Skin epidermis (tissue), 12 donors: ENCODE data around the gene HDGFL2.
"Not testable (repeated sequence)": the region's sequence is repeated elsewhere in the genome, so short reads cannot be mapped to it uniquely, and the experiment has no call there.

ENCODE experiments used
- H3K27ac ChIP-seq, 21 experiments: fragments of 200-600 bp; sonication (generic) in 11 of 21; one replicate each; pipeline ENCODE4 v1.5.0; 2020; ENCODE audit warnings: mild to moderate bottlenecking in 3 of 21, inconsistent platforms in 2 of 21, moderate library complexity in 2 of 21
- H3K4me3 ChIP-seq, 7 experiments: fragments of 200-600 bp; sonication (generic) in 2 of 7; one replicate each; pipeline ENCODE4 v1.5.0; 2020; ENCODE audit warnings: inconsistent platforms in 2 of 7, mild to moderate bottlenecking in 2 of 7, moderate library complexity in 1 of 7

Gene HDGFL2

GRCh38 chr19:4541114-4541805 lies 69.2 kb downstream of the HDGFL2 start:
- peak overlapping the region in 1 of 21 experiments; percentile 30 for H3K27ac ChIP-seq
- H3K4me3 ChIP-seq = no peak overlapping the region

GRCh38 chr19:4541806-4542145 lies 69.7 kb downstream of the HDGFL2 start:
- H3K4me3 ChIP-seq = not testable (repeated sequence)
- peak overlapping the region in 1 of 21 experiments; percentile 30 for H3K27ac ChIP-seq

- H3K27ac ChIP-seq = peak overlapping the region in 6 of 21 experiments; percentile 14 to 73 (median 48)
Observed at GRCh38 chr19:4542896-4543841, 71.1 kb downstream of the HDGFL2 start.

DNA sequence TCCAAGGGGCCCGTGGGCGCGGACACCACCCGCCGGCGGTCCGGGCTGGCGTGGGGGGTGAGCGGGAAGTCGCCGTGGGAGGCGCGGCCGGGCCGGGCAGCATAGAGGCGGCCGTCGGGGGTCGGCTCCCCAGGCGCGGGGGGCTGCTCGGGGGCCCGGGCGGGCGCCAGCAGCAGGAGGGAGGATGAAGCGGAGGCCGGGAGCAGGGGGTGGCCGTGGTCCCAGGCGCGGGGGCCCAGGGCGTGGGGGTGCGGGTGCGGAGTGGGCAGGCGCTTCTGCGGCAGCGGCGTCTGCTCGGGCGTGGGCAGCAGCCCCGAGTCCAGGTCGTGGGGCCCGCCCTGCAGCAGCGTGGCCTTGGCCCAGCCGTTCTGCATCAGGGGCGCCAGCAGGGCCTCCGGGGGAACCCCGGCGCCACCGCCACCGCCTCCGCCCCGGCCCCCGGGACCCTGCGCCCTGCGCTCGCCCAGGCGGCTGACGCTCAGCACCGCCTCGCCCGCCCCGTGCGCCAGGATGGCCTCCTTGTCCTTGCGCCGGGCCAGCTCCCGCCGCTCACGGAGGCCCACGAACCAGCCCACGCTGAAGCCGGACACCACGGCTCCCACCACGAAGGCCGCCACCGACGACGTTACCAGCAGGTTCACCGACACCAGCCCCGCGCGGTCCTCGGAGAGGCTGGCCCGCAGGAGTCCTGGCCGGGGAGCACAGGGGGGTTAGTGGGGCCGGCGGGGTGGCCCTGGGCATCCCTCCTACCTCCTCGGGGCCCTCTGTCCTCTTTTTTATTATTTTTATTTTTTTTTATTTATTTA lies 71.9 kb downstream of the HDGFL2 start:
- H3K4me3 ChIP-seq = peak overlapping the region in 3 of 7 experiments; percentile 11 to 21 (median 19)
- peak overlapping the region in 3 of 21 experiments; percentile 47 to 73 (median 48) for H3K27ac ChIP-seq

More at GRCh38 chr19:4542896-4543841, 71.1 kb downstream of the HDGFL2 start:
- peak overlapping the region in 3 of 7 experiments; percentile 11 to 21 (median 19) for H3K4me3 ChIP-seq

- Histone ChIP-seq H3K27ac (no peak overlapping the region), H3K4me3 (no peak overlapping the region)
Observed at GRCh38 chr19:4547303-4548237, 75.5 kb downstream of the HDGFL2 start.

DNA sequence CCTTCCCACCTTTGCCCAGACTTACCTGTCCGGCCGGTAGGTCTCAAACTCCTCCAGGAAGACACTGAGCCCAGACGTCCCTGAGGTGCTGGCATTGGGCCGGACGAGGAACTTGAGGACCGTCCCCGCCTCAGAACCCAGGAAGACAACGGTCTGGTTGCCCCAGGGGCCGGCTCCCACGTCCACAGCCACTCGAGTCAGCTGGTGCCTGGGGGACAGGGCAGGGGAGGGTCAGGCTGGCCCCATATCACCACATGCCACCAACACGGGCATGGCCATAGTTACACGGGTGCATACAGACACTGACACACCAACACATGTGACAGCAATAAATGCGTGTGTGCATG lies 76.1 kb downstream of the HDGFL2 start:
- H3K27ac ChIP-seq = no peak overlapping the region
- no peak overlapping the region for H3K4me3 ChIP-seq

- no peak overlapping the region for H3K27ac ChIP-seq
- no peak overlapping the region for H3K4me3 ChIP-seq
Observed at GRCh38 chr19:4550018-4550417, 77.9 kb downstream of the HDGFL2 start.

DNA sequence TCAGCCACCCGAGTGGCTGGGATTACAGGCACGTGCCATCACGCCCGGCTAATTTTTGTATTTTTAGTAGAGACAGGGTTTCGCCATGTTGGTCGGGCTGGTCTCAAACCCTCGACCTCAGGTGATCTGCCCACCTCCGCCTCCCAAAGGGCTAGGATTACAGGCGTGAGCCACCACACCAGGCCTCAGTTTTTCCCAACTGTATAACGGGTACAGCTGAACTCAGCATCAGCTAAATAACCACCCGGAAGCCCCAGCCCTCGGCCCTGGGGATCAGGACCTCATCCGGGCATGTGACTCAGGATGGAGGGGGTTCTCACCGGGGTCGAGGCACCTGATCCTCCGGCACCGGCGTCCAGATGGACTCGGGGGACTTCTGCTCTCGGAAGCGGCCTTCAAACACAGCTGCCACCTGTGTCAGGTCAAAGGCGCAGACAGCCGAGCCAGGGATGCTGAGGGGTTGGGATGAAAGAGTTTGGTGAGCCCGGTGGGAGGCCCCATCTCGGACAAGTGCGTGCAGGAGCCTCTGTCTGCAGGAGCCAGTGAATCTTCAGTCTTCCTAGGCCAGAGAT lies 78.5 kb downstream of the HDGFL2 start:
- no peak overlapping the region for H3K27ac ChIP-seq

More for the DNA sequence above, 78.5 kb downstream of the HDGFL2 start:
- H3K4me3 ChIP-seq = no peak overlapping the region
